ENCODE data around the gene TYR. TPM values are rescaled to one million over a fixed set of nuclear protein-coding genes. Genes with fewer than 3 reads are reported as not detected.

Gene TYR
- total RNA-seq, 1 donor from 2014 or later = not detected

Other genes with a start within 250 kb of the TYR start
- under 0.01 and 0.15 TPM in 2 replicates for gene GRM5, start 111.9 kb upstream of the TYR start, total RNA-seq

Measured in renal cortical epithelial cell (primary cell).